Aorta (tissue), 5 donors: ENCODE results near the gene CGREF1. TPM values are rescaled to one million over a fixed set of nuclear protein-coding genes. Genes with fewer than 3 reads are reported as not detected.

Source experiments
- ATAC-seq: fragments of 200-7000 bp; cut with Tn5 transposase; one replicate; pipeline ENCODE4 v1.9.1; 2022; ENCODE audit warnings: moderate library complexity; ENCODE audit not compliant: low FRiP score
- DNase-seq, 2 donors: peaks; one replicate each; pipeline ENCODE4 v3.0.0-alpha.2; 2020
- H3K27ac ChIP-seq, 2 donors: one replicate each; pipeline ENCODE4 v1.5.1; 2013; ENCODE audit warnings: low read length in 2 of 2, mild to moderate bottlenecking in 2 of 2, moderate library complexity in 2 of 2, control low read depth in 1 of 2, inconsistent platforms in 1 of 2, low read depth in 1 of 2
- H3K27me3 ChIP-seq, 2 donors: one replicate each; pipeline ENCODE4 v1.6.1; 2013; ENCODE audit warnings: control low read depth in 1 of 2, low read length in 1 of 2, mild to moderate bottlenecking in 1 of 2, moderate library complexity in 1 of 2; ENCODE audit not compliant: insufficient read depth in 2 of 2, control insufficient read depth in 1 of 2
- H3K36me3 ChIP-seq, 2 donors: one replicate each; pipeline ENCODE4 v1.6.1; 2013; ENCODE audit warnings: control low read depth in 1 of 2, low read length in 1 of 2, mild to moderate bottlenecking in 1 of 2; ENCODE audit not compliant: insufficient read depth in 2 of 2, control insufficient read depth in 1 of 2
- H3K4me1 ChIP-seq, 2 donors: one replicate each; pipeline ENCODE4 v1.6.1; 2013; ENCODE audit warnings: low read length in 2 of 2, control low read depth in 1 of 2, mild to moderate bottlenecking in 1 of 2, moderate library complexity in 1 of 2; ENCODE audit not compliant: insufficient read depth in 2 of 2, control insufficient read depth in 1 of 2
- H3K4me3 ChIP-seq, 2 donors: one replicate each; pipeline ENCODE4 v1.5.1; 2013; ENCODE audit warnings: low read length in 2 of 2, control low read depth in 1 of 2, mild to moderate bottlenecking in 1 of 2
- H3K9me3 ChIP-seq: one replicate; pipeline ENCODE4 v1.6.1; 2013; ENCODE audit warnings: mild to moderate bottlenecking, low read length; ENCODE audit not compliant: control insufficient read depth
- WGBS, 2 donors: extraction: QIAGEN DNeasy Blood & Tissue Kit; methylation state at CpG; one replicate each; pipeline ENCODE4 v1.1.7; 2013; 5-methylcytosine and 5-hydroxymethylcytosine counted together
- intact Hi-C, 2 donors: fragments of 100-400 bp; cut with DNase I; formaldehyde crosslinking; loops; one replicate each; pipeline versions ENCODE4 v1.14.2 to v1.15.0; 2022
- polyA plus RNA-seq, 2 donors: library from polyadenylated mRNA; stranded (reverse); fragments of 200-250 nt; gene quantifications; one replicate each; pipeline ENCODE4 v1.2.3, GENCODE V29; 2013
- total RNA-seq, 2 donors: library from RNA; stranded (reverse); fragmentation: NEBNext Ultra II Directional; extraction: Animal tissue kit (Norgen Biotek cat#: 25700); gene quantifications; one replicate each; pipeline ENCODE4 v1.2.1, GENCODE V29; 2021
- donor health status: healthy with polysubstance abuse.
- donor health status: Bipolar disorder and iron deficiency.
- donor health status: DM: no; HTN: no; CAD: no.
- donor health status: DM: no; HTN: no; CAD: no.
- donor health status: DM: yes; HTN: yes; CAD: no.

The CGREF1 gene
- total and polyA plus RNA-seq, 4 donors: 5.8 to 8.6 (median 7.5) TPM

DNA sequence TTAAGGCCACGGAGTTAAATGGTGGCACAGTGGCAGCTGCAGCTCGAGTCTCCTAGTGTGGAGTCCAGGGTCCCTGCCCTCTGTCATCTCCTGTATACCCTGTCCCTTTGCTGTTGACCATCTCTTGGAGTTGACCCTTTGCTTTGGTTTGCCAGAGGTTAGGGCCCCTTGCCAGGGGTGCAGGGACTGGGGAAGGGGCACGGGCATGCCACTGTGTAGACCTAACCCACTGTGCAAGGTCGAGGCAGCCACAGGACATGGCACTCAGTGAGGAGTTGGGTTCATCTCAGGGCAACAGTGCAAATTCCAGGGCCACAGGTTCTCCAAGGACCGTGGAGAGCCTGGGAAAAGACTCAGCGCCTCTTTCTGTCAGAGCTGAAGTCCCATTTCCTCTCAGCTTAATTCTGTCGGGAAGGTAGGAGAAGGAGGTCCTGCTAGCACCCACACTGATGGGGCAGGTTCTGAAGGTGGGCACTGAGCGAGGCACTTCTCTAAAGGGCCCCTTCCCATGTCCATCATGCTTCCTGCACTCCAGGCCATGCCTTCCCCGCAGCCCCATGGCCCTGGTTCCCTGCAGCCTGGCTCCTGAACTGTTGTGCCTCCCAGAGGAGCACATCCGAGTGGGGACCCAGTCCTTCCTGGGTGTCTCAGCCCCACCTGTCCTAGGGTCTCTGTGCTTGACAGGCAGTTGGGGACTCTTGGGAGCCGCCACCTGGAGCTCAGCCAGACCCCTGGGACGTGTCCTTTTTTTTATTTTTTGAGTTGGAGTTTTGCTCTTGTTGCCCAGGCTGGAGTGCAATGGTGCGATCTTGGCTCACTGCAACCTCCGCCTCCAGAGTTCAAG is 29.6 kb downstream of the CGREF1 start:
- Histone ChIP-seq H3K9me3 (no peaks in the 10 kb centered on the region), H3K27me3 (no peaks in the 10 kb centered on the region), H3K4me1 (no peaks in the 10 kb centered on the region), H3K36me3 (no peaks in the 10 kb centered on the region), H3K27ac (no peak overlapping the region), H3K4me3 (no peak overlapping the region)
- ATAC-seq (no peak), DNase-seq (no peak)
- intact Hi-C loops: loop anchor here (5.0 kb wide), 3 partner anchors 37 to 127 kb away; partner anchors contain the start of genes AGBL5 (in 1 of the 2) and PREB (in 1 of the 2)
- 89 to 91% methylated on average over 14 of the region's 14 CpGs for WGBS, 2 donors

GRCh38 chr2:27088634-27089033 is 30.3 kb downstream of the CGREF1 start:
- H3K4me1 ChIP-seq: no peaks in the 10 kb centered on the region
- ATAC-seq: no peak
- intact Hi-C loops: loop anchor here (5.0 kb wide), 3 partner anchors 36 to 126 kb away; partner anchors contain the start of genes AGBL5 (in 1 of the 2) and PREB (in 1 of the 2)

GRCh38 chr2:27087823-27088410 is 31.0 kb downstream of the CGREF1 start:
- DNase-seq: no peak
- no peak overlapping the region for H3K27ac ChIP-seq
- H3K9me3 ChIP-seq: no peaks in the 10 kb centered on the region
- H3K4me1 ChIP-seq: no peaks in the 10 kb centered on the region
- intact Hi-C loops: loop anchor here (5.0 kb wide), 3 partner anchors 36 to 126 kb away; partner anchors contain the start of genes AGBL5 (in 1 of the 2) and PREB (in 1 of the 2)
- no peak for ATAC-seq
- no peaks in the 10 kb centered on the region for H3K27me3 ChIP-seq
- WGBS, 2 donors: 81 to 82% methylated on average over 5 of the region's 5 CpGs
- H3K36me3 ChIP-seq: no peaks in the 10 kb centered on the region
- H3K4me3 ChIP-seq: no peak overlapping the region

More at GRCh38 chr2:27088634-27089033, 30.3 kb downstream of the CGREF1 start:
- no peaks in the 10 kb centered on the region for H3K9me3 ChIP-seq
- H3K4me3 ChIP-seq: no peak overlapping the region
- no peak for DNase-seq
- H3K27ac ChIP-seq: no peak overlapping the region
- 92 to 94% methylated on average over 6 of the region's 6 CpGs for WGBS, 2 donors
- H3K27me3 ChIP-seq: no peaks in the 10 kb centered on the region
- no peaks in the 10 kb centered on the region for H3K36me3 ChIP-seq

DNA sequence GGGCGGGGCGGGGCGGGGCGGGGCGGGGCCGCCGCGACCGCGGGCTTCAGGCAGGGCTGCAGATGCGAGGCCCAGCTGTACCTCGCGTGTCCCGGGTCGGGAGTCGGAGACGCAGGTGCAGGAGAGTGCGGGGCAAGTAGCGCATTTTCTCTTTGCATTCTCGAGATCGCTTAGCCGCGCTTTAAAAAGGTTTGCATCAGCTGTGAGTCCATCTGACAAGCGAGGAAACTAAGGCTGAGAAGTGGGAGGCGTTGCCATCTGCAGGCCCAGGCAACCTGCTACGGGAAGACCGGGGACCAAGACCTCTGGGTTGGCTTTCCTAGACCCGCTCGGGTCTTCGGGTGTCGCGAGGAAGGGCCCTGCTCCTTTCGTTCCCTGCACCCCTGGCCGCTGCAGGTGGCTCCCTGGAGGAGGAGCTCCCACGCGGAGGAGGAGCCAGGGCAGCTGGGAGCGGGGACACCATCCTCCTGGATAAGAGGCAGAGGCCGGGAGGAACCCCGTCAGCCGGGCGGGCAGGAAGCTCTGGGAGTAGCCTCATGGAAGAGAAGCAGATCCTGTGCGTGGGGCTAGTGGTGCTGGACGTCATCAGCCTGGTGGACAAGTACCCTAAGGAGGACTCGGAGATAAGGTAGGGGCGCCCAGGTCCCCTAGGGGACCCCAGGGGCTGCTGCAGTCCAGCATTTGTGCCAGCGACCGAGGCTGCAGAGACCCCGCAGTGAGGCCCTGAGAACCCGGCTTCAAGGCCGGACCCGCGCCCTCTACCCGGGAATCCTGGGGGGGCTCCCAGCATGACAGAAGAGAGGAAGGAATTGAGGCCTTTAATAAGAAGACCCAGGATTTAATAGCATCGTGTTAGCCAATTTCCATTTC is 32.0 kb downstream of the CGREF1 start, which contains the start of gene KHK:
KHK (plus strand) TSS at position 49 of the 870 bp plus-strand sequence; CDS start at position 537, 488 bp downstream.
- Histone ChIP-seq H3K27me3 (no peaks in the 10 kb centered on the region), H3K9me3 (no peaks in the 10 kb centered on the region), H3K4me3 (peak within 1 kb of the TSS; percentile 21 to 56), H3K4me1 (no peaks in the 10 kb centered on the region), H3K27ac (peak within 1 kb of the TSS in 1 of 2 donors; percentile 70), H3K36me3 (peaks cover 0 to 2% of the 10 kb centered on the region in 2 donors)
- DNase-seq (peak; percentile 75 to 85), ATAC-seq (peak; percentile 3)
- 7 to 9% methylated on average over 50 to 54 of the region's 54 CpGs for WGBS, 2 donors
- intact Hi-C loops: loop anchor here (5.0 kb wide), 3 partner anchors 35 to 125 kb away; partner anchors contain the start of genes AGBL5 (in 1 of the 2) and PREB (in 1 of the 2)

DNA sequence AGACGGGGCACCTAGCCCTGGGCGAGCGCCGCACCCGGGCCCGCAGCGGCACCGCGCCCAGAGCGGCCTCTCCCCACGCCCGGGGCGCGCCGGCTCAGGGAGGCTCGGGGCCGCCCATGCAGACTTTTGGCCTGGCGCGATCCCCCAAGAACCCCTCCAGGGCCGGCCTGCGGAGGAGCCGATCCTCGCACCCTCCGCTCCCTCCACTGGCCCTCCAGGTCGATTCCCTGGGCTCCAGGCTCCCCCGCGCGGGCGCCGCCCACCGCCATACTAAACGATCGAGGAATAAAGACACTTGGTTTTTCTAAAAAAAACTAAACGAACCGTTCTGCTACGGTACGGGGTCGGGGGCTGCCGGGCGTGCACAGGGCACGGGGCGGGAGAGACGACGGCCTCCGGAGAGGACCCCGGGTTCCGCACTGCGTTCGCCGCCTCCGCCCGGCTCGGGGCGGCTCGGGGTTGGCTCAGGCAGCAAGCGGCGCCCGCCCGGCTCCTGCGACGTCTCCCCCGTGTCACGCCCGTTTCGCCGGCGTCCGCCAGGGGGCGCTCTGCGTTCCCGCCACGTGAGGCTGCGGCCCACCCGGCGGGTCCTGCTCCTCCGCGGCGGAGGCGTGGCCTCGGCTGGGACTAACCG is 32.7 kb downstream of the CGREF1 start:
- intact Hi-C loops: loop anchor here (5.0 kb wide), 3 partner anchors 34 to 124 kb away; partner anchors contain the start of genes AGBL5 (in 1 of the 2) and PREB (in 1 of the 2)
- H3K4me1 ChIP-seq: no peaks in the 10 kb centered on the region
- WGBS, 2 donors: 1 to 2% methylated on average over 66 to 81 of the region's 81 CpGs

DNA sequence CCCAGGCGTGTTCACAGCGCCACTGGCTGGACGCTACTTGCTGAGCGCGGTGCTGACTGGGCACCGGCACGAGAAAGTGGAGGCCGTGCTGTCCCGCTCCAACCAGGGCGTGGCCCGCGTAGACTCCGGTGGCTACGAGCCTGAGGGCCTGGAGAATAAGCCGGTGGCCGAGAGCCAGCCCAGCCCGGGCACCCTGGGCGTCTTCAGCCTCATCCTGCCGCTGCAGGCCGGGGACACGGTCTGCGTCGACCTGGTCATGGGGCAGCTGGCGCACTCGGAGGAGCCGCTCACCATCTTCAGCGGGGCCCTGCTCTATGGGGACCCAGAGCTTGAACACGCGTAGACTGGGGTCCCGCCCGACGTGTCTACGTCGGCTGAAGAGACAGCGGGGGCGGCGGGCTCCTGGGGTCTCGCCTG is 33.2 kb downstream of the CGREF1 start:
- Histone ChIP-seq H3K9me3 (no peaks in the 10 kb centered on the region), H3K27ac (peak overlapping the region in 1 of 2 donors; percentile 70), H3K4me1 (no peaks in the 10 kb centered on the region), H3K27me3 (no peaks in the 10 kb centered on the region), H3K4me3 (peak overlapping the region; percentile 21 to 46), H3K36me3 (peaks cover 0 to 2% of the 10 kb centered on the region in 2 donors)
- peak; percentile 79 for ATAC-seq
- intact Hi-C loops: loop anchor here (5.0 kb wide), 3 partner anchors 33 to 123 kb away; partner anchors contain the start of genes AGBL5 (in 1 of the 2) and PREB (in 1 of the 2)
- peak; percentile 88 to 92 for DNase-seq
- WGBS, 2 donors: 2 to 4% methylated on average over 38 of the region's 38 CpGs

More for the DNA sequence above, 32.7 kb downstream of the CGREF1 start:
- ATAC-seq (peak; percentile 92), DNase-seq (peak; percentile 97 to 99)
- Histone ChIP-seq H3K4me3 (peak overlapping the region; percentile 21 to 46), H3K27ac (peak overlapping the region in 1 of 2 donors; percentile 70), H3K36me3 (peaks cover 0 to 2% of the 10 kb centered on the region in 2 donors), H3K9me3 (no peaks in the 10 kb centered on the region), H3K27me3 (no peaks in the 10 kb centered on the region)

GRCh38 chr2:27085062-27085672 is 33.8 kb downstream of the CGREF1 start:
- 52 to 53% methylated on average over 10 of the region's 10 CpGs for WGBS, 2 donors
- ATAC-seq (no peak), DNase-seq (no peak)
- Histone ChIP-seq H3K9me3 (no peaks in the 10 kb centered on the region), H3K27ac (no peak overlapping the region), H3K4me1 (no peaks in the 10 kb centered on the region), H3K27me3 (no peaks in the 10 kb centered on the region), H3K36me3 (peaks cover 0 to 2% of the 10 kb centered on the region in 2 donors), H3K4me3 (no peak overlapping the region)
- intact Hi-C loops: loop anchor here (5.0 kb wide), 3 partner anchors 33 to 123 kb away; partner anchors contain the start of genes AGBL5 (in 1 of the 2) and PREB (in 1 of the 2)
